H1 (cell line): ENCODE measurements around the gene ACSL4. TPM values are rescaled to one million over a fixed set of nuclear protein-coding genes. Genes with fewer than 3 reads are reported as not detected.

Source experiments
- CHD1 ChIP-seq: IDR thresholded peaks from 2 replicates; pipeline ENCODE4 v1.6.1; 2012; ENCODE audit warnings: low read depth, low read length, improper control_type of control experiment
- CHD2 ChIP-seq: IDR thresholded peaks from 2 replicates; pipeline ENCODE4 v1.6.1; 2012; ENCODE audit warnings: low read length, improper control_type of control experiment
- KDM1A ChIP-seq: fragments of 200-600, 300-600 bp; sonication (generic); IDR thresholded peaks from 2 replicates; pipeline ENCODE4 v1.7.1; 2016; ENCODE audit warnings: mild to moderate bottlenecking, low read length, borderline replicate concordance
- SUZ12 ChIP-seq: fragments of 200-600 bp; sonication (generic); IDR thresholded peaks from 2 replicates; pipeline ENCODE4 v1.6.1; 2012; ENCODE audit warnings: mild to moderate bottlenecking, inconsistent platforms, low read length, moderate library complexity, mixed read lengths
- polyA plus RNA-seq, 7 experiments: library from polyadenylated mRNA; depleted of rRNA in 3 of 7; stranded (reverse) in 5 of 7; unstranded in 2 of 7; fragments of >200 nt in 5 of 7; fragments of 200-250 nt in 2 of 7; gene quantifications; 1 replicate in 5 of 7; 2 replicates in 1 of 7; 4 replicates in 1 of 7; pipeline versions ENCODE4 v1.2.1 to v1.2.3, GENCODE V29; 2011 to 2013; ENCODE audit warnings: missing spikeins in 2 of 7, mixed read lengths in 2 of 7
- total RNA-seq: library from RNA; stranded (reverse); fragmentation: NEBNext Ultra II Directional; extraction: Animal tissue kit (Norgen Biotek cat#: 25700); gene quantifications from 2 replicates; pipeline ENCODE4 v1.2.1, GENCODE V29; 2021
- TF ChIP-seq, protein P1 (sequence below): fragments of 300-600 bp; sonication (generic); IDR thresholded peaks from 2 replicates; pipeline ENCODE4 v1.7.1; 2012; ENCODE audit warnings: low read length, moderate library complexity, mild to moderate bottlenecking, inconsistent platforms; ENCODE audit not compliant: insufficient replicate concordance

Gene ACSL4
- total and polyA plus RNA-seq, 2 of the 8 experiments (the other 6 are each of a cell fraction or from before 2014, with no cell fraction given): 11.3 to 47.0 TPM

DNA sequence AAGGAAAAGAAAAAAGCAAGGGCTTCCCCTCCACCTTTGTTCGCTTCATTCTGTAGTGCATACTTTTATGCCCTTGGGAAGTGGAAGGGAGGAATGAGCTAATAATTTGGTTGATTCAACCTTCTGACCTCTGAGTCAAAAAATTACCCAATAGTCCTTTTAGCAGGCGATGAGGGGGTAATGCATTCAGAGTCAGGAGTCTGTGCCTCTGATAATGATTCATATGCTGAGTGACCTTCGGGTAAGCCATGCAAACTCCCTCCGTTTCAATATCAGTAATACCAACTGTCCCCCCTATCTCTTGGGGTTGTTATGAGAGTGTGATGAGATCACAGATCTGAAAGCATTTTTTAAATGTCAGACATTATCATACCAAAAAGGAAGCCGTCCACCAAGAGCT is 41.6 kb upstream of the ACSL4 start (continued):
- TF ChIP-seq, protein P1, sequence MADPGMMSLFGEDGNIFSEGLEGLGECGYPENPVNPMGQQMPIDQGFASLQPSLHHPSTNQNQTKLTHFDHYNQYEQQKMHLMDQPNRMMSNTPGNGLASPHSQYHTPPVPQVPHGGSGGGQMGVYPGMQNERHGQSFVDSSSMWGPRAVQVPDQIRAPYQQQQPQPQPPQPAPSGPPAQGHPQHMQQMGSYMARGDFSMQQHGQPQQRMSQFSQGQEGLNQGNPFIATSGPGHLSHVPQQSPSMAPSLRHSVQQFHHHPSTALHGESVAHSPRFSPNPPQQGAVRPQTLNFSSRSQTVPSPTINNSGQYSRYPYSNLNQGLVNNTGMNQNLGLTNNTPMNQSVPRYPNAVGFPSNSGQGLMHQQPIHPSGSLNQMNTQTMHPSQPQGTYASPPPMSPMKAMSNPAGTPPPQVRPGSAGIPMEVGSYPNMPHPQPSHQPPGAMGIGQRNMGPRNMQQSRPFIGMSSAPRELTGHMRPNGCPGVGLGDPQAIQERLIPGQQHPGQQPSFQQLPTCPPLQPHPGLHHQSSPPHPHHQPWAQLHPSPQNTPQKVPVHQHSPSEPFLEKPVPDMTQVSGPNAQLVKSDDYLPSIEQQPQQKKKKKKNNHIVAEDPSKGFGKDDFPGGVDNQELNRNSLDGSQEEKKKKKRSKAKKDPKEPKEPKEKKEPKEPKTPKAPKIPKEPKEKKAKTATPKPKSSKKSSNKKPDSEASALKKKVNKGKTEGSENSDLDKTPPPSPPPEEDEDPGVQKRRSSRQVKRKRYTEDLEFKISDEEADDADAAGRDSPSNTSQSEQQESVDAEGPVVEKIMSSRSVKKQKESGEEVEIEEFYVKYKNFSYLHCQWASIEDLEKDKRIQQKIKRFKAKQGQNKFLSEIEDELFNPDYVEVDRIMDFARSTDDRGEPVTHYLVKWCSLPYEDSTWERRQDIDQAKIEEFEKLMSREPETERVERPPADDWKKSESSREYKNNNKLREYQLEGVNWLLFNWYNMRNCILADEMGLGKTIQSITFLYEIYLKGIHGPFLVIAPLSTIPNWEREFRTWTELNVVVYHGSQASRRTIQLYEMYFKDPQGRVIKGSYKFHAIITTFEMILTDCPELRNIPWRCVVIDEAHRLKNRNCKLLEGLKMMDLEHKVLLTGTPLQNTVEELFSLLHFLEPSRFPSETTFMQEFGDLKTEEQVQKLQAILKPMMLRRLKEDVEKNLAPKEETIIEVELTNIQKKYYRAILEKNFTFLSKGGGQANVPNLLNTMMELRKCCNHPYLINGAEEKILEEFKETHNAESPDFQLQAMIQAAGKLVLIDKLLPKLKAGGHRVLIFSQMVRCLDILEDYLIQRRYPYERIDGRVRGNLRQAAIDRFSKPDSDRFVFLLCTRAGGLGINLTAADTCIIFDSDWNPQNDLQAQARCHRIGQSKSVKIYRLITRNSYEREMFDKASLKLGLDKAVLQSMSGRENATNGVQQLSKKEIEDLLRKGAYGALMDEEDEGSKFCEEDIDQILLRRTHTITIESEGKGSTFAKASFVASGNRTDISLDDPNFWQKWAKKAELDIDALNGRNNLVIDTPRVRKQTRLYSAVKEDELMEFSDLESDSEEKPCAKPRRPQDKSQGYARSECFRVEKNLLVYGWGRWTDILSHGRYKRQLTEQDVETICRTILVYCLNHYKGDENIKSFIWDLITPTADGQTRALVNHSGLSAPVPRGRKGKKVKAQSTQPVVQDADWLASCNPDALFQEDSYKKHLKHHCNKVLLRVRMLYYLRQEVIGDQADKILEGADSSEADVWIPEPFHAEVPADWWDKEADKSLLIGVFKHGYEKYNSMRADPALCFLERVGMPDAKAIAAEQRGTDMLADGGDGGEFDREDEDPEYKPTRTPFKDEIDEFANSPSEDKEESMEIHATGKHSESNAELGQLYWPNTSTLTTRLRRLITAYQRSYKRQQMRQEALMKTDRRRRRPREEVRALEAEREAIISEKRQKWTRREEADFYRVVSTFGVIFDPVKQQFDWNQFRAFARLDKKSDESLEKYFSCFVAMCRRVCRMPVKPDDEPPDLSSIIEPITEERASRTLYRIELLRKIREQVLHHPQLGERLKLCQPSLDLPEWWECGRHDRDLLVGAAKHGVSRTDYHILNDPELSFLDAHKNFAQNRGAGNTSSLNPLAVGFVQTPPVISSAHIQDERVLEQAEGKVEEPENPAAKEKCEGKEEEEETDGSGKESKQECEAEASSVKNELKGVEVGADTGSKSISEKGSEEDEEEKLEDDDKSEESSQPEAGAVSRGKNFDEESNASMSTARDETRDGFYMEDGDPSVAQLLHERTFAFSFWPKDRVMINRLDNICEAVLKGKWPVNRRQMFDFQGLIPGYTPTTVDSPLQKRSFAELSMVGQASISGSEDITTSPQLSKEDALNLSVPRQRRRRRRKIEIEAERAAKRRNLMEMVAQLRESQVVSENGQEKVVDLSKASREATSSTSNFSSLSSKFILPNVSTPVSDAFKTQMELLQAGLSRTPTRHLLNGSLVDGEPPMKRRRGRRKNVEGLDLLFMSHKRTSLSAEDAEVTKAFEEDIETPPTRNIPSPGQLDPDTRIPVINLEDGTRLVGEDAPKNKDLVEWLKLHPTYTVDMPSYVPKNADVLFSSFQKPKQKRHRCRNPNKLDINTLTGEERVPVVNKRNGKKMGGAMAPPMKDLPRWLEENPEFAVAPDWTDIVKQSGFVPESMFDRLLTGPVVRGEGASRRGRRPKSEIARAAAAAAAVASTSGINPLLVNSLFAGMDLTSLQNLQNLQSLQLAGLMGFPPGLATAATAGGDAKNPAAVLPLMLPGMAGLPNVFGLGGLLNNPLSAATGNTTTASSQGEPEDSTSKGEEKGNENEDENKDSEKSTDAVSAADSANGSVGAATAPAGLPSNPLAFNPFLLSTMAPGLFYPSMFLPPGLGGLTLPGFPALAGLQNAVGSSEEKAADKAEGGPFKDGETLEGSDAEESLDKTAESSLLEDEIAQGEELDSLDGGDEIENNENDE: no peak
- TF ChIP-seq KDM1A: no peak
- no peak for TF ChIP-seq CHD2
- no peak for TF ChIP-seq SUZ12
- no peak for TF ChIP-seq CHD1
